Transverse colon (tissue), 4 donors: ENCODE results near the gene RXRB. TPM values are rescaled to one million over a fixed set of nuclear protein-coding genes. Genes with fewer than 3 reads are reported as not detected.

ENCODE experiments used
- DNase-seq: peaks from one replicate; pipeline ENCODE4 v3.0.0-alpha.2; 2019
- H3K27ac ChIP-seq, 4 donors: fragments of 200-600 bp; sonication (generic); 2 replicates each; pipeline ENCODE4 v1.5.1; 2016 to 2018; ENCODE audit warnings: inconsistent platforms in 4 of 4
- H3K27me3 ChIP-seq: fragments of 200-600 bp; sonication (generic); 2 replicates; pipeline ENCODE4 v1.5.1; 2017; ENCODE audit warnings: inconsistent platforms
- H3K36me3 ChIP-seq, 4 donors: fragments of 200-600 bp; sonication (generic); 2 replicates each; pipeline ENCODE4 v1.5.1; 2017 to 2019; ENCODE audit warnings: inconsistent platforms in 4 of 4
- H3K4me1 ChIP-seq, 4 donors: fragments of 200-600 bp; sonication (generic); 2 replicates each; pipeline ENCODE4 v1.5.1; 2017 to 2020; ENCODE audit warnings: inconsistent platforms in 4 of 4
- H3K4me3 ChIP-seq, 4 donors: fragments of 200-600 bp; sonication (generic); 1 replicate in 1 of 4; 2 replicates in 3 of 4; pipeline versions ENCODE4 v1.5.1 to v1.6.1; 2017 to 2019; ENCODE audit warnings: inconsistent platforms in 4 of 4
- H3K9me3 ChIP-seq, 2 donors: fragments of 200-600 bp; sonication (generic); 2 replicates each; pipeline ENCODE4 v1.5.1; 2017 to 2019; ENCODE audit warnings: inconsistent platforms in 2 of 2
- CTCF ChIP-seq, 5 experiments: fragments of 200-600 bp in 3 of 5; fragments of 450-650 bp in 2 of 5; sonication (generic) in 3 of 5; IDR thresholded peaks; 1 replicate in 2 of 5; 2 replicates in 3 of 5; pipeline ENCODE4 v1.5.1; 2016 to 2017; ENCODE audit warnings: antibody characterized with exemption in 5 of 5, inconsistent platforms in 3 of 5, mild to moderate bottlenecking in 2 of 5, moderate library complexity in 1 of 5
- EP300 ChIP-seq: sonication (generic); formaldehyde crosslinking; IDR thresholded peaks from one replicate; pipeline ENCODE4 v1.6.1; 2017; ENCODE audit warnings: antibody characterized with exemption, low read depth
- POLR2A ChIP-seq: fragments of 450-650 bp; IDR thresholded peaks from one replicate; pipeline ENCODE4 v1.6.1; 2016; ENCODE audit warnings: antibody characterized with exemption, mild to moderate bottlenecking, moderate library complexity
- POLR2AphosphoS5 ChIP-seq, 3 donors: sonication (generic); formaldehyde crosslinking; IDR thresholded peaks; one replicate each; pipeline ENCODE4 v1.6.1; 2016; ENCODE audit warnings: antibody characterized with exemption in 3 of 3
- WGBS, 2 donors: methylation state at CpG; one replicate each; pipeline ENCODE4 v1.1.5; 2018; ENCODE audit warnings: low coverage in 1 of 2; 5-methylcytosine and 5-hydroxymethylcytosine counted together
- in situ Hi-C, 4 donors: fragments of 200-750 bp; cut with MboI; loops; one replicate each; pipeline versions ENCODE4 v1.15.0 to v1.15.1; 2017; ENCODE audit warnings: low sequenced_read_pairs in 3 of 4, low pct_ligation_motif_present in 1 of 4, low pct_unique_long_range_greater_than_20kb in 1 of 4
- intact Hi-C: fragments of 100-400 bp; cut with DNase I; formaldehyde crosslinking; loops from one replicate; pipeline ENCODE4 v1.15.1; 2023; ENCODE audit warnings: low total_unique reads
- total RNA-seq, 4 donors: library from RNA; depleted of rRNA; stranded (reverse); fragments of >200 nt; gene quantifications; one replicate each; pipeline ENCODE4 v1.1.0, GENCODE V29; 2016

RXRB gene
- total RNA-seq, result 10 to 100 TPM; 26.9 to 31.9 (median 29.4) TPM

GRCh38 chr6:33200219-33201146 lies at the start of gene RXRB, which contains the start of gene SLC39A7:
Gene RXRB, minus strand, starts transcription at chr6:33200665. Its CDS starts 189 bp downstream, at chr6:33200476.
Gene SLC39A7, plus strand, starts transcription at chr6:33200867. Its CDS starts 379 bp downstream, at chr6:33201246.
- DNase-seq, result peak; percentile 99
- H3K36me3 ChIP-seq, result peaks cover 0 to 11% (median 6%) of the 10 kb centered on the region in 4 donors
- in situ Hi-C loops, result no loop called here
- no peaks in the 10 kb centered on the region for H3K9me3 ChIP-seq
- peak within 1 kb of the TSS; percentile 76 to 98 (median 84) for H3K4me3 ChIP-seq
- TF ChIP-seq EP300 (no peak), CTCF (IDR thresholded peaks at IDR 0.05) (no peak), POLR2AphosphoS5 (IDR thresholded peaks at IDR 0.05) (peak; percentile 73 to 77 (median 75)), POLR2A (peak; percentile 78)
- peaks cover 34 to 62% (median 49%) of the 10 kb centered on the region in 4 donors for H3K4me1 ChIP-seq
- WGBS, 2 donors, result 0% methylated on average over 62 of the region's 68 CpGs; no CpG with 5 or more reads in 1 of the 2 donors
- peak within 1 kb of the TSS; percentile 92 to 98 (median 95) for H3K27ac ChIP-seq
- intact Hi-C loops, result no loop called here
- H3K27me3 ChIP-seq, result no peaks in the 10 kb centered on the region

GRCh38 chr6:33249732-33250630 lies 49.5 kb upstream of the RXRB start:
- Histone ChIP-seq H3K36me3 (no peaks in the 10 kb centered on the region), H3K4me3 (peak overlapping the region; percentile 35 to 60 (median 50)), H3K9me3 (no peaks in the 10 kb centered on the region), H3K4me1 (peaks cover 12 to 27% (median 24%) of the 10 kb centered on the region in 4 donors), H3K27ac (peak overlapping the region; percentile 88 to 93 (median 92)), H3K27me3 (peaks cover 4% of the 10 kb centered on the region)
- intact Hi-C loops (loop anchor here (5.0 to 10.0 kb wide), 3 partner anchors 85 to 235 kb away; no protein-coding TSS in a partner anchor), in situ Hi-C loops (loop anchor here (5.0 to 25.0 kb wide), 5 partner anchors 85 to 238 kb away; partner anchors contain the start of gene HLA-DOA (in 1 of the 4))
- DNase-seq, result no peak
- WGBS, 2 donors, result 16 to 75% methylated on average over 1 to 15 of the region's 15 CpGs
- no peak for TF ChIP-seq POLR2A
- no peak for TF ChIP-seq POLR2AphosphoS5 (IDR thresholded peaks at IDR 0.05)
- no peak for TF ChIP-seq EP300
- no peak for TF ChIP-seq CTCF (IDR thresholded peaks at IDR 0.05)

- intact Hi-C loops (loop anchor here (5.0 to 10.0 kb wide), 3 partner anchors 84 to 234 kb away; no protein-coding TSS in a partner anchor), in situ Hi-C loops (loop anchor here (5.0 to 25.0 kb wide), 5 partner anchors 84 to 237 kb away; partner anchors contain the start of gene HLA-DOA (in 1 of the 4))
- peak; percentile 76 to 90 (median 78) for TF ChIP-seq POLR2AphosphoS5 (IDR thresholded peaks at IDR 0.05)
- TF ChIP-seq POLR2A, result peak; percentile 87
- no peak for TF ChIP-seq EP300
- Histone ChIP-seq H3K27ac (peak overlapping the region; percentile 88 to 93 (median 92)), H3K27me3 (peaks cover 4% of the 10 kb centered on the region), H3K36me3 (no peaks in the 10 kb centered on the region), H3K4me3 (peak overlapping the region; percentile 35 to 60 (median 50)), H3K9me3 (no peaks in the 10 kb centered on the region), H3K4me1 (peaks cover 12 to 27% (median 24%) of the 10 kb centered on the region in 4 donors)
- 0% methylated on average over 43 of the region's 58 CpGs; no CpG with 5 or more reads in 1 of the 2 donors for WGBS, 2 donors
- peak; percentile 99 for DNase-seq
Observed at GRCh38 chr6:33248932-33249731, 48.7 kb upstream of the RXRB start.

- Histone ChIP-seq H3K9me3 (no peaks in the 10 kb centered on the region), H3K4me1 (peaks cover 12 to 27% (median 24%) of the 10 kb centered on the region in 4 donors), H3K27ac (peak overlapping the region; percentile 88 to 93 (median 92)), H3K27me3 (peaks cover 4% of the 10 kb centered on the region), H3K36me3 (no peaks in the 10 kb centered on the region), H3K4me3 (peak overlapping the region; percentile 5 to 60 (median 38))
- intact Hi-C loops, result loop anchor here (5.0 to 10.0 kb wide), 3 partner anchors 84 to 234 kb away; no protein-coding TSS in a partner anchor
- TF ChIP-seq EP300 (no peak), POLR2AphosphoS5 (IDR thresholded peaks at IDR 0.05) (no peak), CTCF (IDR thresholded peaks at IDR 0.05) (peak in 2 of 5 experiments; percentile 22 to 46)
- 1% methylated on average over 18 of the region's 18 CpGs; no CpG with 5 or more reads in 1 of the 2 donors for WGBS, 2 donors
- in situ Hi-C loops, result loop anchor here (5.0 to 25.0 kb wide), 5 partner anchors 84 to 236 kb away; partner anchors contain the start of gene HLA-DOA (in 1 of the 4)
- DNase-seq, result no peak
Observed at GRCh38 chr6:33248643-33248931, 48.1 kb upstream of the RXRB start.
